Bronchial epithelial cell (primary cell): ENCODE data around the gene TMC1. TPM values are rescaled to one million over a fixed set of nuclear protein-coding genes. Genes with fewer than 3 reads are reported as not detected.

ENCODE experiments used
- DNase-seq: peaks from one replicate; pipeline ENCODE4 v3.0.0-alpha.2; 2010; ENCODE audit warnings: low read depth
- FAIRE-seq: peaks from 2 replicates; lab custom pipeline; 2011; peaks lifted over from hg19 to GRCh38; lab: Jason Lieb, UNC
- H3K27me3 ChIP-seq: 2 replicates; pipeline ENCODE4 v1.5.1; 2011; ENCODE audit warnings: low read length; ENCODE audit not compliant: control insufficient read depth, insufficient read depth
- H3K36me3 ChIP-seq: 2 replicates; pipeline ENCODE4 v1.5.1; 2011; ENCODE audit warnings: low read length; ENCODE audit not compliant: control insufficient read depth, insufficient read depth
- H3K4me3 ChIP-seq: 2 replicates; pipeline ENCODE4 v1.5.1; 2011; ENCODE audit warnings: mild to moderate bottlenecking, low read depth, low read length, control low read depth
- total RNA-seq: library from RNA; depleted of rRNA; stranded (reverse); fragments of >200 nt; gene quantifications from 2 replicates; pipeline ENCODE4 v1.2.1, GENCODE V29; 2014
- TF ChIP-seq, protein P1 (sequence below): IDR thresholded peaks from 2 replicates; pipeline ENCODE4 v1.5.1; 2011; ENCODE audit warnings: mild to moderate bottlenecking, moderate library complexity, low read length, control low read depth, inconsistent platforms; ENCODE audit not compliant: insufficient read depth, severe bottlenecking

The TMC1 gene
- total RNA-seq, 1 donor from 2014 or later = not detected

DNA sequence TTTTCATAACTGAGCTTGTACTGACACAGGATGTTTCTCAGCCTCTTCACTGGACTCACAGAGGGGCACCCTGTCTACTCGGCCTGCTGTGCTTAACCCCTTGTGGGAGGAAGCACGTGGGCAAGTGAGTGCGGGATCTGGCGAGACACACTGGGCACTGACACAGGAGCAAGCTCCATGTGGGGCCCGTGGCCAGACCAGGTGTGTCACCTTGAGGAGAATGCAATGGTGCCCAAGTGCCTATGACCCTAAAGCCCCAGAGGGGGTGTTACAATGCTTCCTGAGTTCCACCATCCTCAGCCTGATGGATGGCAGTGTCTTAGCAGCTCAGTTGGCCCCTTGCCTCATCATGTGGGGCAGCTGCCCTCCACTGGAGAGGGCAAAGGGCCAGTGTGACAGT is 302.6 kb downstream of the TMC1 start:
- Histone ChIP-seq H3K4me3 (no peak overlapping the region), H3K36me3 (no peaks in the 10 kb centered on the region), H3K27me3 (no peaks in the 10 kb centered on the region)
- FAIRE-seq (no peak), DNase-seq (no peak)
- TF ChIP-seq, protein P1, sequence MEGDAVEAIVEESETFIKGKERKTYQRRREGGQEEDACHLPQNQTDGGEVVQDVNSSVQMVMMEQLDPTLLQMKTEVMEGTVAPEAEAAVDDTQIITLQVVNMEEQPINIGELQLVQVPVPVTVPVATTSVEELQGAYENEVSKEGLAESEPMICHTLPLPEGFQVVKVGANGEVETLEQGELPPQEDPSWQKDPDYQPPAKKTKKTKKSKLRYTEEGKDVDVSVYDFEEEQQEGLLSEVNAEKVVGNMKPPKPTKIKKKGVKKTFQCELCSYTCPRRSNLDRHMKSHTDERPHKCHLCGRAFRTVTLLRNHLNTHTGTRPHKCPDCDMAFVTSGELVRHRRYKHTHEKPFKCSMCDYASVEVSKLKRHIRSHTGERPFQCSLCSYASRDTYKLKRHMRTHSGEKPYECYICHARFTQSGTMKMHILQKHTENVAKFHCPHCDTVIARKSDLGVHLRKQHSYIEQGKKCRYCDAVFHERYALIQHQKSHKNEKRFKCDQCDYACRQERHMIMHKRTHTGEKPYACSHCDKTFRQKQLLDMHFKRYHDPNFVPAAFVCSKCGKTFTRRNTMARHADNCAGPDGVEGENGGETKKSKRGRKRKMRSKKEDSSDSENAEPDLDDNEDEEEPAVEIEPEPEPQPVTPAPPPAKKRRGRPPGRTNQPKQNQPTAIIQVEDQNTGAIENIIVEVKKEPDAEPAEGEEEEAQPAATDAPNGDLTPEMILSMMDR = no peak

DNA sequence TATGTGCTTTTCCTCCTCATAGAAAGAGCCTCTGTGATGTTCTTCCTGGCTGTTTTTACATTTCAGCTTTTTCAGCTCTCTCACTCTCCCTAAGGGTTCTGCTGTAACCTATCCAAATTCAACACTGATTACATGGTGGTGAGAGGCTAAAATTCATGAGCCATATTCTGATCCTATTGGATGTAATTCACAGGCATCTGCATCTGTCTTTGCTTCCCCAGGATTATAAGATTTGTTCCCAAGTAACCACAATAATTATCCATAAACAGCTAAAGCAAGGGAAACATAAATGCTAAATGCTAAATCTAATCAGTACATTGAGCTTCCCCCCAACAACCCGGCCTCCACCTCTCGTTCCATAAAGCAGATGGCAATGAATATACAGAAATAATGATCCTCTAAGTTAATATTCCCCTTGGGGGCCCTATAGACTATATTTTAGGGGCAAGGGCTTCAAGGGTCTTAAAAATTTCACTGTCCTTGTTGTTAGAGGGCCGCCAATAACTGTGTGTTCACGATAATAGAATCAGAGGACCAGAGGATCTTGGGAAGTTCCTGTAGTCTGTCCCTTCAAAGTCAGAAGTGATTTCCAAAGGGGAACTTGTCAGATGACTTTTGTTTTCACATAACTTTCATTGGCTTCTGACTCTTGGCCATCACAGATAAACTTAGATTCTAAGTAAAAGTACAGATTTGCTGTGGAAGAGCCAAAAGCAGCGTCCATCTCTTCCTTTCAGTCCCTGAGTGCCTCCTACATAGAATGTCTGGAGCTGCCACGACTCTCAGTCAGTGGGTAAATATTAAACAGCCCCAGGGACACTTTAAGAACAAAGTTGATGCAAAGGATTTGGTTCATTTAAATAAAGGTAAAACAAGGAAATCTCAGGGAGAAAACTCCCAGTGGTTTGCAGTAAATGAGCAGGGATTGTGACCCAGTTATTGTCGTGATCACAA is 305.9 kb downstream of the TMC1 start:
- FAIRE-seq (no peak), DNase-seq (no peak)
- TF ChIP-seq, protein P1 = no peak
- no peaks in the 10 kb centered on the region for H3K36me3 ChIP-seq
- no peak overlapping the region for H3K4me3 ChIP-seq
- no peaks in the 10 kb centered on the region for H3K27me3 ChIP-seq

DNA sequence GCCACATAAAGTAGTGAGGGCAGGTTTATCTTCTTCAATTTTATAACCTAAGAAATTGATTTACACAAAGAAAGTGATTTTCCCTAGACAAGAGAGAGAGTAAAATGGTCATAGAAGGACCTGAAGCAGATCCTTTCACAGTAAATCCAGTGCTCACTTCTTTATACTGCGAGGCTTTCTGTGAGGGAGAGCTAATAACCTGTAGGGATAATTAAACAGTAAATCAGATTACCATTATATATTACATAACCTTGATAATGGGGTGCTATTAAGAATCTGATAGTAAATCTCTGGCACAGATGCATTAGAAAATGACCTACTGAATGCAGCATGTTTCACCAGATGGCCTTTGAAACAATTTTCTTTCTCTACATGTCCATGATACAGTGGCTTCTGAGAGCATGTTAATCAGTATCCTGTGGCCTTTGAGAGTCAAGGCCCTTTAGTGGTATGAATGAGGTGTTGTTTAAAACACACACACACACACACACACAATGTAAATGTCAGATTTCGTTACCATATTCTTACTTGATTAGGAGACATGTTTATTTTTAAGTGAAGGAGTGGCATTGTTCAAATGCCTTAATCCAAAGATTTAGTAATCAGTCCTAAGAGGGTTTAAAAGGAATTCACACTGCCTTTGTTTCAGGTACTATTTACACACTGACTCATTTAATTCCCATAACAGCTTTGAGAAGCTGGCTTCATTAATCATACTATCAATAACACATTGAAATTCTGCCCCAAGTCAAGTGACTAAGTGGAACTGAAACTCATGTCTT is 306.7 kb downstream of the TMC1 start:
- TF ChIP-seq, protein P1 = no peak
- peak; percentile 99 for DNase-seq
- Histone ChIP-seq H3K27me3 (no peaks in the 10 kb centered on the region), H3K4me3 (no peak overlapping the region), H3K36me3 (no peaks in the 10 kb centered on the region)
- FAIRE-seq = peak; percentile 28

DNA sequence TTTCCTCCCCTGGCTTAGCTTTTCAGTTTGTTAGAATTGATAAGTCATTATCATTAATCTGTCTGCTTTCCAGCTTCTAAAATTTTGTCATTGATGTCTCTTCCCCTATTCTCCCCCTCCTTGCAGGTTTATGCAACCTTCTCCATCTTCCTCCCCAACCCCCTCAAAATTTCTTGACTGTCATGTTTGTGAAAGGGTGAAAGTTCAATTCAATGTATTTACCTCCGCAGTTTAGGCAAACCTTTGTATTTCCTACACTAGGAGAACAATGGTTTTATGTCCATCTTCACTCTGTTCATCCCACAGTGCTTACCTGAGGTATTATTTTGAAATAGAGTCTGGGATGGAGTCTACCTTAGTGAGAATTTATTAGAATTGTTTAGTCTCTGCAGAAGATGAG is 313.6 kb downstream of the TMC1 start:
- no peaks in the 10 kb centered on the region for H3K36me3 ChIP-seq
- H3K27me3 ChIP-seq = no peaks in the 10 kb centered on the region
- H3K4me3 ChIP-seq = no peak overlapping the region
- TF ChIP-seq, protein P1 = no peak
- DNase-seq (no peak), FAIRE-seq (no peak)

DNA sequence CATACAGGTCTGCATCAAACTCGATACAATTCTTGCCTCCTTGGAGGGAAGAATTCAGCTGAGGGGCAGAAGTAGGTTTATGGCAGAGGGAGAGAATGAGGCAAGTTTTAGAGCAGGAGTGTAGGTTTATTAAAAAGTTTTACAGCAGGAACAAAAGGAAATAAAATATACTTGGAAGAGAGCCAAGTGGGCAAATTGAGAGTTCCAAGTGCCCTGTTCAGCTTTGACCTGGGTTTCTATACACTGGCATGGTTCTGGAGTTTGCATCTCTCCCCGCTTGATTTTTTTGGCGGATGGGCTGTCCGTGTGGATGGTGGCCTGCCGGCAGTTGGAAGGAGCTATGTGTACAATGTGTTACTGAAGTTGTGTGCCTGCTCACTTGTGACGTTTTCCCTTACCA is 315.4 kb downstream of the TMC1 start:
- H3K27me3 ChIP-seq = no peaks in the 10 kb centered on the region
- no peak overlapping the region for H3K4me3 ChIP-seq
- no peak for FAIRE-seq
- TF ChIP-seq, protein P1 = no peak
- DNase-seq = no peak
- no peaks in the 10 kb centered on the region for H3K36me3 ChIP-seq
